Karpas-422 (cell line): ENCODE data around the gene GSTK1. TPM values are rescaled to one million over a fixed set of nuclear protein-coding genes. Genes with fewer than 3 reads are reported as not detected.
"Not testable (repeated sequence)": the region's sequence is repeated elsewhere in the genome, so short reads cannot be mapped to it uniquely, and the experiment has no call there.

ENCODE experiments used
- DNase-seq: peaks from one replicate; pipeline ENCODE4 v3.0.0-alpha.2; 2015
- H2AFZ ChIP-seq: fragments of 200-600 bp; sonication (generic); 2 replicates; pipeline ENCODE4 v1.6.1; 2014; ENCODE audit warnings: antibody characterized with exemption, low read length, mixed read lengths
- H3K27ac ChIP-seq: fragments of 200-600 bp; sonication (generic); 2 replicates; pipeline ENCODE4 v1.5.1; 2014; ENCODE audit warnings: mild to moderate bottlenecking, low read length, moderate library complexity
- H3K27me3 ChIP-seq: fragments of 200-600 bp; sonication (generic); 2 replicates; pipeline ENCODE4 v1.6.1; 2014; ENCODE audit warnings: low read length, mixed read lengths
- H3K36me3 ChIP-seq: fragments of 200-600 bp; sonication (generic); 2 replicates; pipeline ENCODE4 v1.6.1; 2014; ENCODE audit warnings: low read length, mixed read lengths; ENCODE audit not compliant: insufficient read depth
- H3K4me1 ChIP-seq: fragments of 200-600 bp; sonication (generic); 2 replicates; pipeline ENCODE4 v1.6.1; 2014; ENCODE audit warnings: mild to moderate bottlenecking, low read length, mixed read lengths
- H3K4me2 ChIP-seq: fragments of 200-600 bp; sonication (generic); 2 replicates; pipeline ENCODE4 v1.6.1; 2014; ENCODE audit warnings: low read length, low read depth, mild to moderate bottlenecking; ENCODE audit not compliant: poor library complexity, severe bottlenecking
- H3K4me3 ChIP-seq: fragments of 200-600 bp; sonication (generic); 2 replicates; pipeline ENCODE4 v1.5.1; 2014; ENCODE audit warnings: mild to moderate bottlenecking, antibody characterized with exemption, low read length, mixed read lengths
- H3K79me2 ChIP-seq: fragments of 200-600 bp; sonication (generic); 2 replicates; pipeline ENCODE4 v1.6.1; 2014; ENCODE audit warnings: mild to moderate bottlenecking, low read length, mixed read lengths
- H3K9ac ChIP-seq: fragments of 200-600 bp; sonication (generic); 2 replicates; pipeline ENCODE4 v1.6.0; 2014; ENCODE audit warnings: low read length
- H3K9me2 ChIP-seq: fragments of 200-600 bp; sonication (generic), shearing (Covaris generic); replicated peaks from 2 replicates; pipeline ENCODE4 v1.6.0; 2014; ENCODE audit warnings: mild to moderate bottlenecking, low read length, moderate library complexity; ENCODE audit not compliant: insufficient read depth
- H3K9me3 ChIP-seq: fragments of 300-700, 200-600 bp; sonication (generic); 2 replicates; pipeline ENCODE4 v1.6.1; 2014; ENCODE audit warnings: low read length, mixed read lengths
- H4K20me1 ChIP-seq: fragments of 200-600 bp; sonication (generic); 2 replicates; pipeline ENCODE4 v1.6.1; 2014; ENCODE audit warnings: mild to moderate bottlenecking, antibody characterized with exemption, low read length, low read depth; ENCODE audit not compliant: insufficient read depth
- total RNA-seq: library from RNA; depleted of rRNA; stranded (reverse); fragments of >200 nt; shearing (Covaris generic); gene quantifications from 2 replicates; pipeline ENCODE4 v1.2.3, GENCODE V29; 2014; ENCODE audit warnings: low replicate concordance

The GSTK1 gene
- total RNA-seq, 1 experiment from 2014 or later: 156 TPM

DNA sequence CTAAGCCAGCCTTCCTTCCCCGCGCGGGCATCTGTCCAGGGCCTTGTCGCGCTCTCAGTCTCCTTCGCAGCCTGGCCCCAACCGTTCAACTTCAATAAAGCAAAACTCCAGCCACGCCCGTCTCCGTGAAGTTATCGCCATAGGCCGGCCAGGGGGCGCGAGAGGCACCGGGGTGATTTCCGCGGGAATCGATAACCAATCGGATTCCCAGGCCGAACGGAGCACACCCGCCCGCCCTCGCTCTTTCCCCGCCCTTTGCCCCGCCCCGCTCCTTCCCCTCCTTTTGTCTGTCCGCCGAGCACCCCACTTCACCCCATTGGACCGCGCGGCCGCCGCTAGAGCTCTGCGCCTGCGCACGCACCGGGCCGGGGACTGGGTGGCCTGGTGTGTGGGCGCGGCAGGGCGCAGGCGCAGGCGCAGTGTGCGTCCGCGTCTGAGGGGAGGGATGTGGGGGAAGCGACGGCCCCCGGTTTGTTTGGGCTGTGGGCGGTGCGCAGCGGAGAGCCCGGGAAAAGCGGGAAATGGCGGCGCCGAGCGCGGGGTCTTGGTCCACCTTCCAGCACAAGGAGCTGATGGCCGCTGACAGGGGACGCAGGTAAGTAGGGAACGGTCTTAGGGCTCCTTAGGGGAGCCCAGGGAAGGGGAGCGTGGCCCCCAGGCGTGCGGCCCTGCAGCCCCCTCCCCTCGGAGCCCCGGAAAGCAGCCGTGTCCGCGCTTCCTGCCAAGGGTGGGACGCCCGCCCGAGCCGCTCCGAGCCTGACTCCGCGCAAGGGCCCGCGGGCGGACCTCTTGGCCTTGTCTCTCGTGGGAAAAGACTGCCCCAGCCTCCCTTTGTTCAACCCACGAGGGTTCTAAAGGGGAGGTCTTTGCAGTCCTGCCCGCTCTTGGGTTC is 24.9 kb downstream of the GSTK1 start, which contains the start of gene CASP2:
Gene CASP2 (plus strand): TSS at position 417 of the 892 bp plus-strand sequence. CDS start 105 bp downstream, at position 522.
- Histone ChIP-seq H3K27ac (peak within 1 kb of the TSS; percentile 68), H3K4me2 (peak within 1 kb of the TSS; percentile 99), H3K9me2 (no peaks in the 10 kb centered on the region), H4K20me1 (0 out of 2 replicates have a peak, but pooled peaks cover 6% of the 10 kb centered on the region), H3K9ac (peak within 1 kb of the TSS; percentile 98), H3K79me2 (peaks cover 41% of the 10 kb centered on the region), H3K27me3 (no peaks in the 10 kb centered on the region), H2AFZ (peak within 1 kb of the TSS; percentile 79), H3K36me3 (peaks cover 25% of the 10 kb centered on the region), H3K4me1 (peaks cover 32% of the 10 kb centered on the region), H3K9me3 (no peaks in the 10 kb centered on the region), H3K4me3 (peak within 1 kb of the TSS; percentile 92)
- peak; percentile 99 for DNase-seq

DNA sequence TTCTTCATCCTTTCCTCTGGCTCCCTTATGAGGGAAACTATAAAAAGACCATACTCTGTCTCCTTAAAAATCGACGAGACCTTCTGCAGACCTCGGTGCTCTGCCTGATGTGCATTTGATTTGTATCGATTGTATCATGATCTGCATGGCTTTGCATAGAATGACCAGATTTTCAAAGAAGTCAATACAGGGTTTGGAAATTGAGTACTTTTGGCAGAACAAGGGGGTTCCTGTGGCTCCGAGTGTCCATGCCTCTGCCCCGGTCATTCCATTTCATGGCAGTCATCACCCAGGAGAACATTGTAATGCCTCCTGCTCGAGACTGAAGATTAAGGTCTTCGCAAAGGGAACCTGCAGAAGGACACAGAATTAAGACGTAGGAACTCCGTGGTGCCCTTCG is 25.6 kb downstream of the GSTK1 start:
- H3K4me1 ChIP-seq: peaks cover 28% of the 10 kb centered on the region
- H3K4me2 ChIP-seq: peak overlapping the region; percentile 99
- peak overlapping the region; percentile 98 for H3K9ac ChIP-seq
- H3K27ac ChIP-seq: peak overlapping the region; percentile 68
- no peaks in the 10 kb centered on the region for H3K27me3 ChIP-seq
- 0 out of 2 replicates have a peak, but pooled peaks cover 6% of the 10 kb centered on the region for H4K20me1 ChIP-seq
- H3K9me2 ChIP-seq: no peaks in the 10 kb centered on the region
- peak overlapping the region; percentile 79 for H2AFZ ChIP-seq
- H3K79me2 ChIP-seq: peaks cover 43% of the 10 kb centered on the region
- peaks cover 31% of the 10 kb centered on the region for H3K36me3 ChIP-seq
- H3K4me3 ChIP-seq: peak overlapping the region; percentile 92
- no peaks in the 10 kb centered on the region for H3K9me3 ChIP-seq
- peak; percentile 53 for DNase-seq

DNA sequence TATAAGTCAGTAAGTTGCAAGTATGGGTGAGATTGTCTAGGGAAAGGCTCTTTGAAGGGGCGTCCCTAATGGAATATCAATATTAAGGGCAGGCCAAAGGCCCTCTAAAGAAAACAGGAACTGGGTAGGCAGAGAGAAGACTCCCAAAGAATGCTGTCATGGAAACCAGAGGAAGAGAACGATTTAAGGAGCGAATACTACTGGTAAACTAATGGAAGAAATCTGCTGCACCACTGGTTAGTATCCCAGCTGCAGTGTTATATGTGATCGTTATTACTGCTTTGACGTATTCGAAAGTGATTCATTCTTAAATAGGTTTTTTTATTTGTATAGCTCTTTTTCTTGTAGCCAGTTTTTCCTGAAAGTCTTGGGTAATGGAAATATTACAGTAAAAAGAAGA is 26.2 kb downstream of the GSTK1 start:
- H3K9me2 ChIP-seq: no peaks in the 10 kb centered on the region
- peaks cover 32% of the 10 kb centered on the region for H3K4me1 ChIP-seq
- H3K27me3 ChIP-seq: no peaks in the 10 kb centered on the region
- no peaks in the 10 kb centered on the region for H3K9me3 ChIP-seq
- peak; percentile 50 for DNase-seq
- H3K9ac ChIP-seq: peak overlapping the region; percentile 98
- H2AFZ ChIP-seq: no peak overlapping the region
- H4K20me1 ChIP-seq: 0 out of 2 replicates have a peak, but pooled peaks cover 6% of the 10 kb centered on the region
- H3K36me3 ChIP-seq: peaks cover 35% of the 10 kb centered on the region
- peak overlapping the region; percentile 99 for H3K4me2 ChIP-seq
- H3K4me3 ChIP-seq: peak overlapping the region; percentile 92
- H3K79me2 ChIP-seq: peaks cover 47% of the 10 kb centered on the region
- H3K27ac ChIP-seq: peak overlapping the region; percentile 68; the same call in 1 of the 2 replicates

DNA sequence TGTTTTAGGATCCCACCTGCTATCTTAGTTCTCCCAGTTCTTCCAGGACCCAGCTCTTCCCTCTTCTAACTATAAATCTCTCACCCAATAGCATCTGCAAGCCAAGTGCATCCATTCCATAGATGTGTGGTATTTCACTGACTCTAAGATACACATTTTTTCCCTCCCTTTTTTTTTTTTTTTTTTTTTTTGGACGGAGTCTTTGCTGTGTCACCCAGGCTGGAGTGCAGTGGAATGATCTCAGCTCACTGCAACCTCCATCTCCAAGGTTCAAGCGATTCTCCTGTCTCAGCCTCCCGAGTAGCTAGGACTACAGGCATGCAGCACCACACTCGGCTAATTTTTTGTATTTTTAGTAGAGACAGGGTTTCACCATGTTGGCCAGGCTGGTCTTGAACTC is 26.6 kb downstream of the GSTK1 start:
- H3K9me3 ChIP-seq, DNase-seq, H4K20me1 ChIP-seq, H2AFZ ChIP-seq, H3K27ac ChIP-seq, H3K9me2 ChIP-seq, H3K27me3 ChIP-seq: not testable (repeated sequence)
- Histone ChIP-seq H3K79me2 (peaks cover 51% of the 10 kb centered on the region), H3K4me1 (peaks cover 32% of the 10 kb centered on the region), H3K9ac (peak overlapping the region; percentile 98), H3K4me2 (peak overlapping the region; percentile 99), H3K36me3 (peaks cover 40% of the 10 kb centered on the region), H3K4me3 (peak overlapping the region; percentile 92)

DNA sequence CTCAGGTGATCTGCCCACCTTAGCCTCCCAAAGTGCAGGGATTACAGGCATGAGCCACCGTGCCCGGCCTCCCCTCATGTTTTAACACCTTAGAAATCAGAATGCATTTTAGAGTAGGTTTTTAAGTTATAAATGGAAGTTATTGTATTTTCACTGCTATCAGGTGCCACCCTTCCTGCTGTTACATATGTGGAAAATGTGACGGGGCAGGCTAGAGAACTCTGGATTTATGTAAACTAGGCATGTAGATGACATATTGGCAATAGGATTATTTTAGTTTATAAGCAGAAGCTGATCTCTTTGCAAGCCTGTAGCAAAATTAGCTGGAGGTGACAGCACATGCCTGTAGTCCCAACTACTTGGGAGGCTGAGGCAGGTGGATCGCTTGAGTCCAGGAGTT is 27.1 kb downstream of the GSTK1 start:
- H3K9me3 ChIP-seq: no peaks in the 10 kb centered on the region
- no peak overlapping the region for H2AFZ ChIP-seq
- DNase-seq: no peak
- H3K36me3 ChIP-seq: peaks cover 42% of the 10 kb centered on the region
- no peaks in the 10 kb centered on the region for H3K9me2 ChIP-seq
- peaks cover 53% of the 10 kb centered on the region for H3K79me2 ChIP-seq
- H3K4me2 ChIP-seq: peak overlapping the region; percentile 99
- H3K4me3 ChIP-seq: peak overlapping the region; percentile 27; the same call in 1 of the 2 replicates
- H3K4me1 ChIP-seq: peaks cover 32% of the 10 kb centered on the region
- H4K20me1 ChIP-seq: 0 out of 2 replicates have a peak, but pooled peaks cover 6% of the 10 kb centered on the region
- H3K27me3 ChIP-seq: no peaks in the 10 kb centered on the region
- peak overlapping the region; percentile 21; the same call in 1 of the 2 replicates for H3K9ac ChIP-seq
- no peak overlapping the region for H3K27ac ChIP-seq

DNA sequence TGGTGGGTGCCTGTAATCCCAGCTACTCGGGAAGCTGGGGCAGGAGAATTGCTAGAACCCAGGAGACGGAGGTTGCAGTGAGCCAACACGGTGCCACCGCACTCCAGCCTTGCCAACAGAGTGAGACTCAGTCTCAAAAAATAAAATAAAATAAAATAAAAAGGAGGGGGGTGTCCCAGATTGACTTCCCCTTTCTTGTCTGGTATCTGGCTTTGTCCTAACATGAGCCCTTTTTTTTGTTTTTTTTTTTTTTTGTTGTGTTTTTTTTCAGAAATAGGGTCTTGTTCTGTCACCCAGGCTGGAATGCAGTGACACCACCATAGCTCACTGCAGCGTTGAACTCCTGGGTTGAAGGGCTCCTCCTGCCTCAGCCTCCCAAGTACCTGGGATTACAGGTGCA is 29.6 kb downstream of the GSTK1 start:
- Histone ChIP-seq H2AFZ (no peak overlapping the region), H4K20me1 (peaks cover 10% of the 10 kb centered on the region; the same call in 1 of the 2 replicates), H3K27me3 (no peaks in the 10 kb centered on the region), H3K79me2 (peaks cover 73% of the 10 kb centered on the region), H3K4me1 (peaks cover 34% of the 10 kb centered on the region), H3K9ac (no peak overlapping the region), H3K9me2 (no peaks in the 10 kb centered on the region), H3K27ac (no peak overlapping the region), H3K4me3 (no peak overlapping the region), H3K4me2 (no peak overlapping the region), H3K36me3 (peaks cover 63% of the 10 kb centered on the region), H3K9me3 (no peaks in the 10 kb centered on the region)
- no peak for DNase-seq

DNA sequence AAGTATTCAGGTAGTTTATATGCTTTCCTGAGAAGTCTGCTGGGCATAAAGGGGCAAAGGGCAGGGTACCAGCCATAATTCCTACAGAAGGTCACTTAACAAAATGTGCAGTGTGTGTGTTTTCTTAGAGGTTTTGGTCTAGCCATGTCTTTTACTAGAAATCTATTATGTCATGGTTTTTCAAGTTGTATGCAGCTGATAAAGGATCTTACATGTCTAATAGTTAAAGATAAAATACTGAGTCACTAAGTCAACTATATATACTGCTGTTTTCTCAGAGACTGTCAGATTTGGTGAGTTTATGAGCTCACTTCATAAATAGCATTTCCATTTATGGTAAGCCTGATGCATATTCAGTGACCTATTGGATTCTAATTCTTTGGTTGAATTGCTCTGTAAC is 32.6 kb downstream of the GSTK1 start:
- H3K9me2 ChIP-seq: no peaks in the 10 kb centered on the region
- peaks cover 8% of the 10 kb centered on the region; the same call in 1 of the 2 replicates for H4K20me1 ChIP-seq
- H3K36me3 ChIP-seq: peaks cover 84% of the 10 kb centered on the region
- H3K27me3 ChIP-seq: no peaks in the 10 kb centered on the region
- H3K9me3 ChIP-seq: no peaks in the 10 kb centered on the region
- H3K4me1 ChIP-seq: peaks cover 17% of the 10 kb centered on the region
- H2AFZ ChIP-seq: no peak overlapping the region
- DNase-seq: no peak
- H3K27ac ChIP-seq: no peak overlapping the region
- H3K79me2 ChIP-seq: peaks cover 47% of the 10 kb centered on the region
- no peak overlapping the region for H3K4me2 ChIP-seq
- H3K9ac ChIP-seq: no peak overlapping the region
- no peak overlapping the region for H3K4me3 ChIP-seq

DNA sequence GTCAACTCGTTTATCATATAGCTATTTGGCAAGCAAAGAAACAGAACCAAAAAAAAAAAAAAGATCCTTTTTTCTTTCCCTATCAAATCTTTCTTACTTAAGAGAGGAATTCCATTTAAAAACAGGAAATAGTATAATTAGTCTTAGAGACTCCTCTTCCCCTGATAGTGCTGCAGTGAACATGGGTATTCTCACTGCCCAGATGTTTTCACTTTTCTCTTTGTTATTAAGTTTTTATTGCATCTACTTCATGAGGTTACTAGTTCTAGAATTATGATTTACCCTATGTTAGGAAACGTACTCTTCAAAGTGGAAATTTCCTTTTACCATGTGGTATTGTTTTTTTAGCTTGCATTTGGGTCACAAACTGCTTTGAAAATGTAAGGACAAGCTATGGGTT is 33.4 kb downstream of the GSTK1 start:
- no peak overlapping the region for H3K9ac ChIP-seq
- H3K79me2 ChIP-seq: peaks cover 40% of the 10 kb centered on the region

More for the DNA sequence above, 33.4 kb downstream of the GSTK1 start:
- Histone ChIP-seq H3K36me3 (peaks cover 85% of the 10 kb centered on the region), H3K27ac (no peak overlapping the region), H3K4me1 (peaks cover 14% of the 10 kb centered on the region), H3K27me3 (no peaks in the 10 kb centered on the region), H3K4me2 (no peak overlapping the region), H4K20me1 (peaks cover 8% of the 10 kb centered on the region; the same call in 1 of the 2 replicates), H3K9me3 (no peaks in the 10 kb centered on the region), H3K9me2 (no peaks in the 10 kb centered on the region), H3K4me3 (no peak overlapping the region), H2AFZ (no peak overlapping the region)
- no peak for DNase-seq
